ENCODE data around the gene KCNMB2.
"Not testable (repeated sequence)": the region's sequence is repeated elsewhere in the genome, so short reads cannot be mapped to it uniquely, and the experiment has no call there.

Gene KCNMB2

GRCh38 chr3:178823591-178824246, 287.5 kb downstream of the KCNMB2 start:
- no peak for DNase-seq

- no peak for DNase-seq
These were observed 290.3 kb downstream of the KCNMB2 start for GRCh38 chr3:178826435-178827123.

GRCh38 chr3:178827285-178827856, 291.1 kb downstream of the KCNMB2 start:
- DNase-seq: no peak

GRCh38 chr3:178833695-178834094, 297.5 kb downstream of the KCNMB2 start:
- no peak for DNase-seq

GRCh38 chr3:178835033-178835432, 298.8 kb downstream of the KCNMB2 start:
- no peak for DNase-seq

GRCh38 chr3:178837512-178837911, 301.3 kb downstream of the KCNMB2 start:
- DNase-seq: no peak

GRCh38 chr3:178840586-178840985, 304.4 kb downstream of the KCNMB2 start:
- no peak for DNase-seq

GRCh38 chr3:178841011-178841410, 304.8 kb downstream of the KCNMB2 start:
- no peak for DNase-seq

GRCh38 chr3:178844916-178845315, 308.7 kb downstream of the KCNMB2 start:
- DNase-seq: no peak

GRCh38 chr3:178845420-178846118, 309.3 kb downstream of the KCNMB2 start:
- DNase-seq: no peak

GRCh38 chr3:178847190-178847589, 311.0 kb downstream of the KCNMB2 start:
- no peak for DNase-seq

GRCh38 chr3:178849199-178849910, 313.1 kb downstream of the KCNMB2 start:
- DNase-seq: no peak

GRCh38 chr3:178850450-178851190, 314.4 kb downstream of the KCNMB2 start:
- no peak for DNase-seq

- no peak for DNase-seq
These were observed 315.3 kb downstream of the KCNMB2 start for GRCh38 chr3:178851564-178851963.

GRCh38 chr3:178856804-178857203, 320.6 kb downstream of the KCNMB2 start:
- no peak for DNase-seq

GRCh38 chr3:178859386-178859785, 323.1 kb downstream of the KCNMB2 start:
- no peak for DNase-seq

- DNase-seq: not testable (repeated sequence)
These were observed 323.7 kb downstream of the KCNMB2 start for GRCh38 chr3:178859900-178860436.

- no peak for DNase-seq
These were observed 332.4 kb downstream of the KCNMB2 start for GRCh38 chr3:178868681-178869080.

GRCh38 chr3:178870085-178870484, 333.8 kb downstream of the KCNMB2 start:
- no peak for DNase-seq

GRCh38 chr3:178875157-178875556, 338.9 kb downstream of the KCNMB2 start:
- no peak for DNase-seq

GRCh38 chr3:178875836-178876235, 339.6 kb downstream of the KCNMB2 start:
- DNase-seq: no peak

- DNase-seq: no peak
These were observed 344.0 kb downstream of the KCNMB2 start for GRCh38 chr3:178880274-178880673.
